ENCODE results near the gene SPAG6. TPM values are rescaled to one million over a fixed set of nuclear protein-coding genes. Genes with fewer than 3 reads are reported as not detected.

The SPAG6 gene
- total and polyA plus RNA-seq, 9 of the 15 experiments (the other 6 are each of a cell fraction or from before 2014, with no cell fraction given): 3.5 to 23.1 (median 11.8) TPM

DNA sequence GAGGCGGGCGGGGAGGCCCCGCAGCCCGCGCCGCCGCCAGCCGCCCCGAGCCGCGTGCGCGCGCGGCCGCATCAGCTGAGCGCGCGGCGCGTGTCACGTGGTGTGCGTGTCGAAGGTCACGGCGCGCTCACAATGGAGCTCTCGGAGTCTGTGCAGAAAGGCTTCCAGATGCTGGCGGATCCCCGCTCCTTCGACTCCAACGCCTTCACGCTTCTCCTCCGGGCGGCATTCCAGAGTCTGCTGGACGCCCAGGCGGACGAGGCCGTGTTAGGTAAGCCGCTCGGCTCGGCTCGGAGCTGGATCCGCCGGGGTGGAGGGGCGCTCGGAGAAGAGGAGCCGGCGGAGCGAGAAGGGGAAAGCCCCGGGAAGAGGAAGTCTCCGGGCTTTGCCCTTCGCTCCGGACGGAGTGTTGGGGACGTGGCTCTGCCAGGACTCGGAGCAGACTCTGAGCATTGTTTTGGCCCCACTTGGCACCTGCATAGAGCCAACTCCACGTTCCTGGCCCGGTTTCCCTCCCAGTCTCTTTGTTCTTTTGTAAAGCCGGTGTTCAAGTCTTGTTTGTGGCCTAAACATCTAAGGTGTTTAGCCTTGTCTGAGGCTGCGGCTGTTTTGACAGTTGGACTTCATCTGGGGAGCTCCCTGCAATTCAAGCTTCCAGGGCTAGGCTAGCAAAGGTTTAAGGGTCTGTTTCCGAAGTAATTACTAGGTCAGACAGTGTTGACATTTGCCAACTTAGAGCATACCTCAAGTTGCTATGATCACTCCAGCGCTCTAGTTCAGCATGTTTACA lies 28.8 kb upstream of the SPAG6 start, which contains the start of gene COMMD3 (continued):
- TF ChIP-seq ZNF239 (CRISPR knock-in tag; IDR thresholded peaks at IDR 0.05) (no peak), RFX1 (IDR thresholded peaks at IDR 0.05) (no peak), ZFP30 (CRISPR knock-in tag; IDR thresholded peaks at IDR 0.05; ENCODE audit: borderline replicate concordance) (no peak), SREBF2 (CRISPR knock-in tag; IDR thresholded peaks at IDR 0.05) (no peak), RBFOX2 (IDR thresholded peaks at IDR 0.05; ENCODE audit: low read depth, low read length) (peak; percentile 93), FOXK1 (CRISPR knock-in tag; IDR thresholded peaks at IDR 0.05; ENCODE audit: borderline replicate concordance) (0 out of 2 replicates have a peak, but pooled peaks have one; percentile 40), ZBTB49 (CRISPR knock-in tag; IDR thresholded peaks at IDR 0.05; ENCODE audit: borderline replicate concordance) (no peak), RFX7 (CRISPR knock-in tag; IDR thresholded peaks at IDR 0.05) (no peak), FOXK2 (conservative IDR thresholded peaks at IDR 0.05 in 1 of 2, IDR thresholded peaks at IDR 0.05 in 1 of 2; ENCODE audit: low read depth in 2 of 2) (peak; percentile 88 to 90), ZC3H8 (IDR thresholded peaks at IDR 0.05) (no peak), YY1 (IDR thresholded peaks at IDR 0.05; ENCODE audit: borderline replicate concordance in 1 of 3, control insufficient read depth in 1 of 3, extremely low read depth in 1 of 3, insufficient read depth in 3 of 3, insufficient read length in 1 of 3, insufficient replicate concordance in 2 of 3, low read depth in 1 of 3, low read length in 2 of 3) (peak in 2 of 3 experiments; percentile 54 to 73), PML (IDR thresholded peaks at IDR 0.05; ENCODE audit: low read length) (0 out of 2 replicates have a peak, but pooled peaks have one; percentile 56), C11orf30 (IDR thresholded peaks at IDR 0.05; ENCODE audit: low read depth) (peak; percentile 72; the same call in 1 of the 2 replicates), MAX (CRISPR knock-in tag; IDR thresholded peaks at IDR 0.05) (peak; percentile 67; the same call in 1 of the 2 replicates), SMARCC2 (IDR thresholded peaks at IDR 0.05; ENCODE audit: low read depth) (no peak), HBP1 (CRISPR knock-in tag; IDR thresholded peaks at IDR 0.05) (peak; percentile 16; the same call in 1 of the 2 replicates), STAT6 (CRISPR knock-in tag; IDR thresholded peaks at IDR 0.05) (no peak)
- TF ChIP-seq, protein P1, sequence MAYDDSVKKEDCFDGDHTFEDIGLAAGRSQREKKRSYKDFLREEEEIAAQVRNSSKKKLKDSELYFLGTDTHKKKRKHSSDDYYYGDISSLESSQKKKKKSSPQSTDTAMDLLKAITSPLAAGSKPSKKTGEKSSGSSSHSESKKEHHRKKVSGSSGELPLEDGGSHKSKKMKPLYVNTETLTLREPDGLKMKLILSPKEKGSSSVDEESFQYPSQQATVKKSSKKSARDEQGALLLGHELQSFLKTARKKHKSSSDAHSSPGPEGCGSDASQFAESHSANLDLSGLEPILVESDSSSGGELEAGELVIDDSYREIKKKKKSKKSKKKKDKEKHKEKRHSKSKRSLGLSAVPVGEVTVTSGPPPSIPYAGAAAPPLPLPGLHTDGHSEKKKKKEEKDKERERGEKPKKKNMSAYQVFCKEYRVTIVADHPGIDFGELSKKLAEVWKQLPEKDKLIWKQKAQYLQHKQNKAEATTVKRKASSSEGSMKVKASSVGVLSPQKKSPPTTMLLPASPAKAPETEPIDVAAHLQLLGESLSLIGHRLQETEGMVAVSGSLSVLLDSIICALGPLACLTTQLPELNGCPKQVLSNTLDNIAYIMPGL (CRISPR knock-in tag; IDR thresholded peaks at IDR 0.05): no peak
